Lung microvascular endothelial cell (primary cell): ENCODE measurements around the gene SLCO3A1. TPM values are rescaled to one million over a fixed set of nuclear protein-coding genes. Genes with fewer than 3 reads are reported as not detected.
A peak's percentile ranks its signal among the peaks of the same experiment; 100 is the strongest.

Source experiments
- DNase-seq, 2 donors: peaks; one replicate each; pipeline versions ENCODE4 v3.0.0 to v3.0.0-alpha.2; 2010; ENCODE audit warnings: low read depth in 2 of 2
- total RNA-seq: library from RNA; depleted of rRNA; stranded (reverse); fragments of >200 nt; gene quantifications from 2 replicates; pipeline ENCODE4 v1.2.1, GENCODE V29; 2014

The SLCO3A1 gene
- total RNA-seq, 1 donor from 2014 or later, result 0.20 TPM

DNA sequence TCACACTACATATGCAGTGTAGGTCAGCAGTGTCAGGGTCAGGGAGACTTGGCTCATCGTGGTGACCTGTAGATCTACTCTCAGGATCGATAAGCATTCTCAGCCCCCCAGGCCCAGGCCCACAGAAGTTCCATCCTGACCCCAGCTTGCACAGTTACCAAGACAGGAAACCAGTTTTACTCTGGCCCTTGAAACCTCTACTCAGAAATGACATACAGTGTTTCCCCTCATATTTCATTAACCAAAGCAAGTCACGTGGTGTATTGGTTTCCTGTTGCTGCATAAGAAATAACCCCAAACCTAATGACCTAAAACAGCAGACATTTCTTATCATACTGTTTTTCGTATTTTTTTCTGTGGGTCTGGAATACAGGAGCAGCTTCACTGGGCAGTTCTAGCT, 242.2 kb downstream of the SLCO3A1 start:
- DNase-seq, result peak in 1 of 2 donors; percentile 11

DNA sequence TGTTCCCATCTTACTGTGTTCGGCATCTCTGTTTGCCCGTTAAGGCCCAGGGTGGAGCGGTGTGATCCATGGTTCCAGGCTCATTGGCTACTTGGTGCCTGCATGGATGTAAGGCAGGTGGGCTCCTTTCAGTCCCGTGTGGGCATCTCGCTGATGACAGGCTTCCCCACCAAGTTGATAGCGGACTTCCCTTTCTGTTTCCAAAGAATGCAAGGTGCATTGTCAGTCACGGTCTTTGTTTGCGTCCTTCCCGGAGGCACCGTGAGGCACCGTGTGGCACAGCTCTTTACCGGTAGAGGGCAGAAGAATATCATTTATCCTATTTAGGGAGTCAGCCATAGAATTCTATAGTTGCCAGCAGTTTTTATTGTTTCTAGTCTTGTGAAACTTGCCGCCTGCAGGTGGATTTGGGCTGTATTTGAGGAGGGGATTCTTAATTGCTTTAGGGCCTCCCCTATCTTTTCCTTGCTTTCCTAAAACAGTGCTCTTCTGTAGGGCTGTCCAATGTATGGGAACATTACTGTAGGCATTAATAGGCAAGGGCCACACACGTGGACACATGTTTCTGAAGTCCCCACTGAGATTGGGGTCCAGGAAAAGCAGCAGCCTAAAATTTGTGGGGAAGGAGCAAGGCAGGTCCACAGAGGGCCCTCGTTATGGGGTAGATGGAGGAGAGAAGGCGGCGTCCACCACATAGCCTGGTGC, 244.1 kb downstream of the SLCO3A1 start:
- peak; percentile 55 to 69 for DNase-seq

DNA sequence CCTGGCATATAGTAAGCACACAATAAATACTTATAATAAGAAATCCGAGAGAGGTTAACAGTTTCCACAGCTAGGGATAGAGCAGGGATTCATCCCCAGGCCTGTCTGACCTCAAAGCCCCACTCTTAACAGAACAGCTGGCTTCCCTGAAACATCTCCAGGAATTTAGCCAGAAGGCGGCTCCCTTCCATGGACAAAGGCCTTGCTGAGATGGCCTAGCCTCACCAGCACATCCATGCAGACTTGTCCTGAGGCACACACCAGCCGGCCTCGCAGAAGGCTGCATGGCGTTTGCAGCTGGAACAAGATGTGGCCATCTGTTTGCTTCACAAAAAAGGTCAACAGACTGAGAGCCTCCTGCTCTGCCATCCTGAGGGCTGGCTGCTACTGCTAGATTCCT, 245.4 kb downstream of the SLCO3A1 start:
- DNase-seq, result no peak

DNA sequence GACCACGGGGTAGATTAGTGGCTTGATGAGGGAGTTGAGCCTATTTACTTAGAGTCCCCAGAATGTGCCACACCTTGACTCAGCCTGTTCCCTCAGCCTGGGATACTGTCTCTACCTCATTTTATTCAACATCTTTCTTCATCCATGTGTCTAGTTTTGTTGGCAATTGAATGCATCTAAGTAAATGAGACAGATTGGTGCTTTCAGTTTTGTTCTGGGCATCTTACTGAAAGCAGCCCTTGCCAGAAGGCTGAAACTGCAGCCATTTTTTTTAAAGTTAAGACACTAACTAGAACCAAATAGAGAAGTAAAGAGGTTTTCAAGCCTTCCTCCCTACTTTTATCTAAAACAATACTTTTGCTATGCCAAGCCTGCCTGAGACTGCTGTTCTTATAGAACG, 246.8 kb downstream of the SLCO3A1 start:
- no peak for DNase-seq

DNA sequence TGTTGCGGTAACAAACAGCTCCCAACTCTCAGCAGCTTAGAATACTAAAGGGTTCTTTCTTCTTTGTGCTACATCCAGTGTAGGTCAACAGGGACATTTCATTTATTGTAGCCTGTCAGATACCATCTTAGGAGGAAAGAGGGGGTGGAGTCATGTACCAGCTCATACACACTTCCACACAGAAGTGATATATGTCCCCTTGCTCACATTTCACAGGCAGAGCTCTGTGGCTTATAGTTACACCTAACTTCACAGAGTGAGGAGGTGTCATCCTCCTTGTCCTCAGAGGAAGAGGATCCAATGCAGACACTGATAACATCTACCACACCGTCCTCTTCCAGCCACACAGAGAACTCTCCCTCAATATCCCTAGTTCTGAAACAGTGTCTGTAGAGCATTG, 247.2 kb downstream of the SLCO3A1 start:
- no peak for DNase-seq

DNA sequence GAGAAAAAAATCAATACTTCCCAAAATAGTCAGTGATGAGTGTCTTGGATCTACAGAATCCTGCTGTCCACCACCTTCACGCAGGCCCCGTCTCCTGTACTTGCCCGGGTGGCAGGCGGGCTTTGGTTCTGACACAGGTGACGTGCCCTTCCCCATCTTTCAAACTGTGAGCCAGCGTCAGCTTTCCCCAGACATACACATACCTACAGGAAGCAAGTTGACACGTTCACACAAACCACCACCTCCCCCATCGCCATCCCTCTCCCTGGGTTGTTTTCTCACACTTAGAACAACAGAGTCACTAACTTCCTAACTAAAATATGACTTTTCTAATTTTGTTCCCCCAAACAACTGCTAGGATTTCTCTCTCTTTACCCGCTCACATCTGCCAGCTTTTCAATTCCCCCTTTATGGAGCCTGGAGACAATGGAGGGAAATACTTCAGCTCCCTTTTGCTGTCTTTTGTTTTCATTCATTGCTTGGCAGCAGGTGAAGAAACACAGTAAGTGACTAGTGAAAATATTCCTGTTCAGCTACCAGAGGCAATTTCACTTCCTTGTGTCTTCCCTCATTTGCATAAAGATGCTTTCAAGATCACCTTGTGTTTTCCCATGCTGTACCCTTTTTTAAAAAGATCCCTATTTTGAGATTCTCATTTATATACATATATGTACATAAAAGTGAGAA, 248.3 kb downstream of the SLCO3A1 start:
- DNase-seq, result no peak

DNA sequence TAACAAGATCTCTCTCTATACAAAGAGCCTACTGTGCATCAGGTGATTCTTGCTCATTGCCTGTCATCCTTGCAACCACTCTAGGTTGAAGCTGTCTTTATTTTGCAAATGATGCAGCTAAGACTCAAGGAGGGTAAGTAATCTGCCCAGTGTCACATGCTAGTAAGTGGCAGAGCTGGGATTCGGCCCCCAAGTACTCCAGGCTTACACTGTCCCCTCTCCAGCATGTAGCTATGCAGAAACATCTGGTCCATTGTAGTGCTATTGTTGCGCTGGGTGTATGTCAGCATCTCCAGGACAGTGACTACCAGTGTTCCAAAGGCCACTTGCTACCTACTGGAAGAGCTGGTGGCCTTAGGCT, 248.9 kb downstream of the SLCO3A1 start:
- DNase-seq, result no peak

DNA sequence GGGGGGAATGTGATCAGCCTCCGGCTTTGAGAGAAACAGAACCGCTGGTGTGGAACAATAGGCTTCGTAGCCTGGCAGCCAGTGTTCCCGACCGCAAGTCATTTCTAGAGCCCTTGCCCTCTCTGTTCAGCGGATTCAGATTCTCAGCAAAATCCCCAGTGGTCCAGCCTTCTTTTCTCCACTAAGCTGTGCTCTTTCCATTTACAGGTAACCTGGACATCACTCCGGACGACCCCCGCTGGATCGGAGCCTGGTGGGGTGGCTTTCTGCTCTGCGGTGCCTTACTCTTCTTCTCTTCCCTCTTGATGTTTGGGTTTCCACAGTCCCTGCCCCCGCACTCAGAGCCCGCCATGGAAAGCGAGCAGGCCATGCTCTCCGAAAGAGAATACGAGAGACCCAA, 250.6 kb downstream of the SLCO3A1 start:
- no peak for DNase-seq

DNA sequence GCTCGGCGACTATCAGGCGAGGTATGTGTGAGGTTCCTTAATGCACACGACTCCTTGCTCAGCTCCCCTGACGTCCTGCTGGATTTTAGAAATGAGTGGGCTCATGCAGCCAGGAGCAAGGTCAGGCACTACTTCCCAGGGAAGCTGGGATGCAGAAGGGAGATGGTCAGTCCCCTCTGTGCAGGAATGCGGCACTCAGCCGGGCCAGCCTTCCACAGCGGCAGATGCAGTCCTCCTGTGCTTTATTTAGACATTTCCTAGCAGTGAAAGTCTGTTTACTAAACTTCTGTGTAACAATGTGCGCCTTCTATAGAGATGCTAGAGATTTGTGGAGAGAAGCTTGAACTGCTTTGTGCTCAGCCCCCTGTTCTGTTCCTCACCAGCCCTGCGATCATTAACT, 252.1 kb downstream of the SLCO3A1 start:
- DNase-seq, result no peak

DNA sequence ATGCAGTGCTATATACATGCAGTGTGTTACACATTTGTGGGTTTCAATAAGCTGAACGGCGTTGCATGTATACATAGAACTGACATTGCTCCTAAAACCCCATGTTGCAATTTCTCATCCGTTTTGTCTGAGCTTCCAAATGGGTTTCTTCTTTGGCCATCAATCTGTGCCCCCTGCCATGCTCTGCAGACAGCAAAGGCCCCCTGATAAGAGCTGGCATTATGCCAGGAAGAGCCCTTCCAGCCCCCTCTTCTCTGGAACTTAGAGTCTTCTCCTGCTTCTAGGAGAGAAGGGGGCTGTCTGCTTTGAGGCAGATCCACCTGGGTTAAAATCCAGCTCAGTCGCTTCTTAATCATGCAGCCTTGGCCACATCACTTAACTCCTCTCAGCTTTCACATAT, 254.0 kb downstream of the SLCO3A1 start:
- DNase-seq, result no peak

DNA sequence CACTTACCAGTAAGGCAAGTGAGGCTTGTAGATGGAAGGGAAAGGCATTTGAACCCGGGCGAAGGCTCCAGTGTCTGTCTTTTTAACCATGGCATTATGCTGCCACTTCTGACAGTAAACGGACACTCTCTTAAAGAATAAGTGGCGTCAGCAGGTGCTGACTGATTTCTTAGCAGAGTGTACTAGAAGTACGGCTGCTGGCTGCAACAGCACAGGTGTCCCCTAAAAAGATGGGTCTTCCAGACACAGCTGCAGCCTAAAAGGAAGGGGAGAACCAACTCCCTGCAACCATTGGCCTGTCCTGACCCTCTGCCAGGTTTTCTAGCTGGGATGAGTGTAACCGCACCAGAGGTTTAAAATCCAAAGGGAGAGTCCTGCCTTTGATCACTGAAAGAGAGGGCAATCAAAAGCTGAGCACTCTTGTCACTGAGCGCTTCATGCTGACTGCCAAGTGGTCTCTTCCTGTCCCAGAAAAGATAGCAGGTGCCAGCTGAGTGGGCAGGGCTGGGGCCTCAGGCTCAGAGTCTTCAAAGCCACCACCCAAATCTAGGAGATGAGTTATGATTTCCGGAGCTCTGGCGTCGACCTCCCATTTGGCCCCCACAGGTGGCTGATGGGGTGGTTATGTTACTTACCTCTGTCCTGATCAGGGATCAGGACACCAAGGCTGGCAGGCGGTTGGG, 255.8 kb downstream of the SLCO3A1 start:
- no peak for DNase-seq

DNA sequence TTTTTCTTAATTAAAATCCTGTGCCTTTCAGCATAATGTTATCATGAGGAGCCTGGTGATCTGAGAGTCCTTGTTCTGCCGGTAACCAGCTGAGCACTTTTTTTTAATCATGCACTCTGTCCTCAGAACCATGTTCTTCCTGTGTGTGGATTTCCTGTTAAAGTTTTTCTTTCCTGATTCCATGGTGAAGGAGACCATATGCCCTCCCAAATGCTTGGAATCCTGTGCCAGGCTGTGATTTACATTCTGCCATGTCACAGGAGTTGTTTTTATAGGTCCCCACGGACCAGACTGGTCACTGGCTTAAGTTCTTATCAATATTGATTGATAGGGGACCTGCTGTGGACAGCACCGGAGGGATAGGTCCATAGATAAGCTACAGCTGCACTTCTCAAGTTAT, 257.8 kb downstream of the SLCO3A1 start:
- DNase-seq, result no peak

DNA sequence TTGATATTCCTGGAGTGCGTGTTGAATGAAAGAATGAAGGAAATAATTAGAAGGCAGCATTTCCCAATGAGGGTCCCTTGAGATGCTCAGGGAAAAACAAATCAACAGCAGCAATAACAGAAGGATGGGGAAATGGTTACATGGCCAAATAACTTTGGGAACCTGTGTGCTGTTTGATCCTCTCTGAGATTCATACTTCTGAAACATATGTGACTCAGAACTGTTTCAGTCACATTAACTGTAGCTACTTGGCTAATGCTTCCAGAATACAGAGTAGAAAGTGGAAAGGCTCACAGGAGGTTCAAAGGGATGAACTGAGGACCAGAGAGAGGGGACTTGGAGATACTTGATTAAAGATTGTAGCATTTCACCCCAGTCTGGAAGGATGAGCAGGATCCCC, 258.2 kb downstream of the SLCO3A1 start:
- DNase-seq, result no peak

DNA sequence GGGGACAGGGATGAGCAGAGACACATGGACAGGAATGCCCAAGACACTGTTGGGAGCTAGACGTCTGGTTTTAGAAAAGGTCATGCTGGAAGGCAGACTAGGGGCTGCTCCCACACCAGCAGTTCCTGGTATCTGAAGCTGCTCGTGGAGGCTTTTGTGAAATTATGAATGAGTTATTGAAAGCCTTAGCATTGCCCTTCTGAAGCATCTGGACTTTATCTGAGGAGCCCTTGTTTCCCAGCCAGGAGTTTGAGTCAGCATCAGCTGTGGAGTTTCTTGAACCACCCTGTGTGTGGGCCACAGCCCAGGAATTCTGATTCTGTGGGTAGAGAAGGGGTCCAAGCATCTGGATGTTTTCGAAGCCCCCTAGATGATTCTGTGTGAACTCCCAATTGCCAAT, 258.7 kb downstream of the SLCO3A1 start:
- DNase-seq, result no peak

DNA sequence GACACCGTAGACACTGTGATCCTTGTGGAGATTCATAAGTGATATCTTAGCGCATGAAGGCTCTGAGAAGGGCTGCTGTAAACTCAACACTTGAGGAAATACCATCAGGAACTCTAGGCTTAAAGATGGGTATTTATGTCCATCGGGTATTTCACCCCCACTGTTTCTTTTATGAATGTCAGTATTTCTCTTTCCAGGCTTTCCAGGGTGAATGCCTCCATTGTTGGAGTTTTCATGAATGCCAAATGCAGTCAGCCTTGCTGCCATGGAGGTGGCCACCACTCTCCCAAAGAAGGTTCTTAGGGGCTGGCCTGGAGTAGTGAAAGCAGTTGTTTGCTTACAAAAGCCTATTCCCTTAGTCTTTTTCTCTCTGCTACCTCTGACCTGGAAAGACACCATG, 259.2 kb downstream of the SLCO3A1 start:
- no peak for DNase-seq

DNA sequence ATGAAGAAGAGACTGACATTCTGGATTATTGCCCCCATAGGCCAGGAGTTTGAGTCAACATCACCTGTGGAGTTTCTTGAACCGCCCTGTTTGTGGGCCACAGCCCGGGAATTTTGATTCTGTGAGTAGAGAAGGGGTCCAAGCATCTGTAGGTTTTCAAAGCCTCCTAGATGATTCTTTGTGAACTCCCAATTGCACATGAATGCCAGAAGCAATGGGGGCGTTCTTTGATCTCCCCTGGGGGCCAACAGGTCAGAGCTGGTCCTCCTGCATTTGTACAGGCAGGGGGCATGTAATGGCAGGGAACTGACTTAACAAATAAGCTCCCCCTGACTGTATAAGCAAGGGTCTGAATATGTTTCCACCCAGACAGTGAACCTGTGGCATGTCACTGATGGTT, 260.3 kb downstream of the SLCO3A1 start:
- no peak for DNase-seq

DNA sequence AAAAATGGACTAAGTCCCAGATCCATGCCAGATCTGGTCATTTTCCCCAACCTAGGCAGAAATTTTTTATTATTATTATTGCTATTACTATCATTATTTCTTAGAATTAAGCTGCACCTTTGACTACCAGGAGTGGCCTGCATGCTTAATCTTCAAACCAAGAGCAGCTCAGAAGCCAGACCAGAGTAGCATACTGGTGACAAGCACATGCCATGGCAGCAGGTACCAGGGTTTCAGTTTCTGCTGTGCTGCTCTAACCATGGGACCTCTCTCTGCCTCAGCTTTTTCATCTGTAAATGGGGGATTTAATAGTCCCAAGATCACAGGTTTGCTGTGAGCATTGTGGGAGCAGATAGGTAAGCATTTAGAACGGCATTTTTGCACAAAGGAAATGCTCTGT, 262.3 kb downstream of the SLCO3A1 start:
- DNase-seq, result no peak

DNA sequence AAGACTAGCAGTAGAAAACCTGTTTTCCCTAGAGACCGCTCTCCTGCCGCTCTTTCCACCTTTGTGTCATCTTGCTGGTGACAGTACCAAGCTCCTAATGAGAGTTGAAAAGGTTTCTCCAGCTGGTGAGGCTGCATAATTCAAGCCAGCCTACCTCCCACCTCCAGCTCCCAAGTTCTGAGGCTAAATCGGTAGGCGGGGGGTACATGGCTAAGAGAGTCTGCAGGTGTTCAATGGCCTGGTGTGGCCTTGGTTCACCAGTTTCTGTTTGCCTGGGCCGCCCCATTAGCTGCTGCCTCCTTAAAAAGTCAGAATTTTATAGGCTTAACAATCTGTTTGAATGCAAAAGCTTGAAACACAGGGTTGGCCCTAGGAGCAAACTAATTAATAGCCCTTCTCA, 262.8 kb downstream of the SLCO3A1 start:
- no peak for DNase-seq

DNA sequence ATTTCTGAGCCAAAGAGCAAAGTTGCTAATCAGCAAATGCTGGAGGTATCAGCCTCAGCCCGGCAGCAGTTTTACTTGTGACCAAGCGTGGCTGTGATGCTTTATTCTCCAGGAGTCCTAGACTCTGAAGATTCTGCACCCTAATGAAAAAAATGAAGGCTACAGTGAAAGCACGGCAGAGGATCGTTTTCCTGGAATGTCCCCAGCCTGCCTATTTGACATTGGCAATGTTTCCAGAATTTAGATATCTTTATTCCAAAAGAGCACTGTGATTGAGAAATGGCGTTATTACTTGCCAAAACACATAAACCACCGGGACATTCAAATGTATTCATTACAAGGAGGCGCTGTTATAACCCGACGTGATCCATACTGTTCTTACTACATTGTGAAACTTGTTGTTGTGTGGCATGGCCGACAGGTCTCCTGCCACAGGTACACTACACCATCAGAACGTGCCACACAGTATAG, 263.8 kb downstream of the SLCO3A1 start:
- DNase-seq, result no peak

DNA sequence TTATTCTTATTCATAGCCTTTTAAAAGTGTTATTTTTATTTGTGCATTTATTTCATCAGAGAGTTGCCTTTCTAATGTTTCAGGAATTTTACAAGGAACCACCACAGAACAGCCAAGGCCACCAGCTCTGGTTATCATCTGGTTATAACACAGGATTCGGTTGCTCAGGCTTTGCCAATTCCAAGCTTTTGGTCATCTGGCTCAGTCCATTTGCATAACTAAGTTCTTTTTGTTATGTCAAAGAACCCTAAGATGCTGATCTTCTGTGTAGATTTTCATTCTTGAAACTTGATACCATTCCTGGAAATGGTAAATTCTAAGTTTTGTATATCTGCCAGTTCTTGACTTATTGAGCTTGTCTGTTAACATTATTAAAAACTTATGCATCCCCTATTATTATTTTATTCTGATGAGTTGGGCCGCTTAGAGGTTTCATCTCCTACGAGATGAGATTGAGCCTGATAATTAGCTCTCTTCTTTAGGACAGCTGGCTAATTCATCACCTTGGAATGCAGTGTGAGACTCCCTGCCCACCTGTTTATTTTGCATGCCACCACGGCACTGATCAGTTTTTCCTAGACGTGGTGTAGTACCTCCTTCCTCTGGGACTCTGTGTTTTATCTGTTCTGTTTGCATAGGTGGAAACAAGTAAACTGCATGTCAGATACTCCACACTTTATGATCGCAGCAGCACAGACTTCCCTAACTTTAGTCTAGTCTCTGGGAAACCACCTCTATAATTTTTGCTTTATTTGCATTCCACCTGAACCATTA, 264.8 kb downstream of the SLCO3A1 start:
- DNase-seq, result no peak

DNA sequence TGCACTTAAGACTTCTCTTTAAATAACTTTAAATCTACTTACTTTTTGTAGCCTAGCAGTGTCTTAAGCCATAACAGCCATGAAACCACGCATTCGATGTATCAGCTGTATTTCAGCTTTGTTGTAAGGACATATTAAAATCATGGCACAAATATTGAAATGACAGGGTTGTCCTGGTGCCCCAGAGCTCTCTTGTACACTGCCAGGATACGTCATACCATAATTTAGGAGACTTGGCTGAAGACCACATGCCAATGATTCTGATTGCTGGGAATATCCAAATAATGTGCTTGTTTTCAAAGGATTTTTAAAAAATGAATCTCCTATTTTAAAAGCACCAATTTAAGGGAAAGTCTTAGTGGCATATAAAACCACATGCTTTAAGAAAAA, 265.4 kb downstream of the SLCO3A1 start:
- DNase-seq, result no peak
